GM18517 (cell line): ENCODE data around the gene SLC25A14.

ENCODE experiments used
- ATAC-seq: cut with Tn5 transposase; IDR thresholded peaks from one replicate; pipeline ENCODE4 v1.9.1; 2021; ENCODE audit warnings: mild to moderate bottlenecking, moderate library complexity; ENCODE audit not compliant: unreplicated experiment

SLC25A14 gene

GRCh38 chrX:130378024-130378669 is 38.4 kb downstream of the SLC25A14 start:
- no peak for ATAC-seq

GRCh38 chrX:130385520-130385919 is 45.8 kb downstream of the SLC25A14 start, which contains the start of gene GPR119:
Gene GPR119, minus strand, starts transcription at chrX:130385674. Its CDS starts 227 bp downstream, at chrX:130385447.
- ATAC-seq: no peak

- ATAC-seq: no peak
These were observed 46.7 kb downstream of the SLC25A14 start for GRCh38 chrX:130386408-130386808.

- ATAC-seq: no peak
These were observed 53.8 kb downstream of the SLC25A14 start for GRCh38 chrX:130393451-130394074.

- no peak for ATAC-seq
These were observed 55.6 kb downstream of the SLC25A14 start for GRCh38 chrX:130395341-130395740.

- ATAC-seq: peak; percentile 82
These were observed 61.9 kb downstream of the SLC25A14 start, which contains the start of gene RBMX2 for GRCh38 chrX:130401415-130402207. Gene RBMX2, plus strand, starts transcription at chrX:130401987. Its CDS starts 46 bp downstream, at chrX:130402033.

GRCh38 chrX:130402208-130402684 is 62.5 kb downstream of the SLC25A14 start:
- no peak for ATAC-seq

GRCh38 chrX:130413415-130413814 is 73.7 kb downstream of the SLC25A14 start:
- ATAC-seq: no peak

- no peak for ATAC-seq
These were observed 75.1 kb downstream of the SLC25A14 start for GRCh38 chrX:130414800-130415199.

- ATAC-seq: no peak
These were observed 75.5 kb downstream of the SLC25A14 start for GRCh38 chrX:130415201-130415600.

GRCh38 chrX:130416785-130417184 is 77.1 kb downstream of the SLC25A14 start:
- ATAC-seq: no peak

- ATAC-seq: no peak
These were observed 78.3 kb downstream of the SLC25A14 start for GRCh38 chrX:130418066-130418465.

GRCh38 chrX:130418740-130419139 is 79.0 kb downstream of the SLC25A14 start:
- ATAC-seq: no peak

GRCh38 chrX:130419263-130419662 is 79.5 kb downstream of the SLC25A14 start:
- no peak for ATAC-seq
